ENCODE data around the gene HIRA. TPM values are rescaled to one million over a fixed set of nuclear protein-coding genes. Genes with fewer than 3 reads are reported as not detected.
A peak's percentile ranks its signal among the peaks of the same experiment; 100 is the strongest.

The HIRA gene
- total and polyA plus RNA-seq, 9 of the 15 experiments (the other 6 are each of a cell fraction or from before 2014, with no cell fraction given), result 0.96 to 132 (median 58.4) TPM

- TF ChIP-seq ZBTB9 (CRISPR knock-in tag; IDR thresholded peaks at IDR 0.05) (0 out of 2 replicates have a peak, but pooled peaks have one; percentile 24), ARHGAP35 (IDR thresholded peaks at IDR 0.05; ENCODE audit: partially characterized antibody) (no peak), HBP1 (CRISPR knock-in tag; IDR thresholded peaks at IDR 0.05) (no peak), ZEB2 (IDR thresholded peaks at IDR 0.05) (no peak), ZKSCAN3 (CRISPR knock-in tag; IDR thresholded peaks at IDR 0.05) (no peak), BDP1 (IDR thresholded peaks at IDR 0.05; ENCODE audit: insufficient read depth, insufficient read length) (no peak), NFRKB (IDR thresholded peaks at IDR 0.05; ENCODE audit: low read depth) (no peak), THRA (IDR thresholded peaks at IDR 0.05) (no peak), EHMT2 (IDR thresholded peaks at IDR 0.05) (no peak), BRCA1 (IDR thresholded peaks at IDR 0.05) (no peak), BRCA1 (CRISPR knock-in tag; IDR thresholded peaks at IDR 0.05) (no peak), ZZZ3 (IDR thresholded peaks at IDR 0.05) (no peak), ETS2 (tag; IDR thresholded peaks at IDR 0.05; ENCODE audit: borderline replicate concordance, poor library complexity, severe bottlenecking) (no peak), ZNF384 (IDR thresholded peaks at IDR 0.05; ENCODE audit: low read depth, low read length) (no peak), FUS (optimal IDR thresholded peaks at IDR 0.05; ENCODE audit: low read depth, low read length) (no peak), CBX8 (IDR thresholded peaks at IDR 0.05; ENCODE audit: borderline replicate concordance, extremely low read depth, low read depth, low read length, poor library complexity, severe bottlenecking) (no peak), GABPB1 (CRISPR knock-in tag; IDR thresholded peaks at IDR 0.05) (no peak), SMARCC2 (IDR thresholded peaks at IDR 0.05; ENCODE audit: low read depth) (no peak), ATF2 (CRISPR knock-in tag; IDR thresholded peaks at IDR 0.05) (no peak), SAFB2 (IDR thresholded peaks at IDR 0.05; ENCODE audit: borderline replicate concordance, low read depth, low read length, severe bottlenecking) (no peak)
Observed at GRCh38 chr22:19463491-19464469, 32.2 kb upstream of the HIRA start (continued).
